Measurements from ENCODE around the gene FRS3. TPM values are rescaled to one million over a fixed set of nuclear protein-coding genes. Genes with fewer than 3 reads are reported as not detected.

Gene FRS3
- total RNA-seq, 2 donors from 2014 or later: 5.9 to 18.4 TPM

- intact Hi-C loops (cut with DNase I): no loop called here
- TF ChIP-seq CTCF (IDR thresholded peaks at IDR 0.05): no peak
- H3K36me3 ChIP-seq: no peaks in the 10 kb centered on the region
- H3K27me3 ChIP-seq (replicated peaks; ENCODE audit: insufficient read depth): no peaks in the 10 kb centered on the region
- no peak overlapping the region for H3K4me3 ChIP-seq
- no peak overlapping the region for H3K27ac ChIP-seq
- H3K9me3 ChIP-seq: no peaks in the 10 kb centered on the region
- H3K4me1 ChIP-seq (replicated peaks): peaks cover 22% of the 10 kb centered on the region
- 100% methylated on average over 3 of the region's 3 CpGs for WGBS
- DNase-seq (ENCODE audit: low spot score): no peak
These were observed 58.3 kb downstream of the FRS3 start for GRCh38 chr6:41721414-41721813.

- WGBS: 92% methylated on average over 2 of the region's 2 CpGs
- Histone ChIP-seq H3K4me3 (no peak overlapping the region), H3K27ac (peak overlapping the region in 1 of 2 donors; percentile 21), H3K36me3 (no peaks in the 10 kb centered on the region), H3K4me1 (replicated peaks) (peaks cover 23% of the 10 kb centered on the region), H3K9me3 (no peaks in the 10 kb centered on the region), H3K27me3 (replicated peaks; ENCODE audit: insufficient read depth) (no peaks in the 10 kb centered on the region)
- TF ChIP-seq POLR2AphosphoS5 (IDR thresholded peaks at IDR 0.05) (no peak), POLR2A (IDR thresholded peaks at IDR 0.05) (no peak), CTCF (IDR thresholded peaks at IDR 0.05) (no peak)
- DNase-seq (ENCODE audit: low spot score): no peak
- intact Hi-C loops (cut with DNase I): no loop called here
These were observed 58.9 kb downstream of the FRS3 start for GRCh38 chr6:41720783-41721182.

- Histone ChIP-seq H3K27ac (peak overlapping the region; percentile 45 to 63), H3K4me1 (replicated peaks) (peaks cover 23% of the 10 kb centered on the region), H3K36me3 (no peaks in the 10 kb centered on the region), H3K4me3 (no peak overlapping the region), H3K27me3 (replicated peaks; ENCODE audit: insufficient read depth) (no peaks in the 10 kb centered on the region), H3K9me3 (no peaks in the 10 kb centered on the region)
- DNase-seq (ENCODE audit: low spot score): no peak
- TF ChIP-seq POLR2A (IDR thresholded peaks at IDR 0.05) (no peak), CTCF (IDR thresholded peaks at IDR 0.05) (no peak), POLR2AphosphoS5 (IDR thresholded peaks at IDR 0.05) (no peak)
- WGBS: 86% methylated on average over 2 of the region's 3 CpGs
- intact Hi-C loops (cut with DNase I): no loop called here
These were observed 59.5 kb downstream of the FRS3 start for GRCh38 chr6:41720262-41720620.

Small RNA genes within 50 kb of the gene (small RNA-seq; reads per million reads assigned to genes)
- gene AL365205.2 (0 reads per million in 2 donors), gene AL365205.3 (0 reads per million in 2 donors)

Other genes starting within 250 kb of the FRS3 start
- gene FOXP4, start 233.5 kb downstream of the FRS3 start, total RNA-seq: 10 to 100 TPM; 24.8 to 53.5 TPM
- gene MDFI, start 141.4 kb downstream of the FRS3 start, total RNA-seq: 10 to 100 TPM; 31.8 to 77.9 TPM
- 10 to 100 TPM; 28.4 to 31.2 TPM for gene TFEB, start 44.3 kb downstream of the FRS3 start, total RNA-seq
- gene PGC, start 32.5 kb downstream of the FRS3 start, total RNA-seq: 100 to 1,000 TPM in 1 of 2 donors, 10 to 100 TPM in 1; 18.4 to 391 TPM
- gene PRICKLE4, start 882 bp upstream of the FRS3 start, total RNA-seq: 10 to 100 TPM; 11.4 to 11.6 TPM
- gene TOMM6, start 7.8 kb upstream of the FRS3 start, total RNA-seq: 100 to 1,000 TPM; 158 to 233 TPM
- gene USP49, start 115.5 kb upstream of the FRS3 start, total RNA-seq: 10 to 100 TPM in 1 of 2 donors, 1 to 10 TPM in 1; 1.7 to 19.5 TPM
- 10 to 100 TPM; 20.2 to 25.5 TPM for gene MED20, start 141.2 kb upstream of the FRS3 start, total RNA-seq
- 10 to 100 TPM in 1 of 2 donors, 1 to 10 TPM in 1; 9.5 to 12.6 TPM for gene BYSL, start 141.6 kb upstream of the FRS3 start, total RNA-seq
- 100 to 1,000 TPM; 145 to 153 TPM for gene CCND3, start 161.9 kb upstream of the FRS3 start, total RNA-seq